Coronary artery (tissue), 2 donors: ENCODE results near the gene PLCH2.

Source experiments
- DNase-seq: peaks from one replicate; pipeline ENCODE4 v3.0.0-alpha.2; 2017; ENCODE audit warnings: low spot score
- H3K27ac ChIP-seq, 2 donors: fragments of 200-600 bp; sonication (generic); one replicate each; pipeline ENCODE4 v1.5.1; 2016 to 2019
- H3K4me3 ChIP-seq: fragments of 200-600 bp; sonication (generic); 2 replicates; pipeline ENCODE4 v1.5.1; 2016; ENCODE audit warnings: mild to moderate bottlenecking, moderate library complexity
- CTCF ChIP-seq: fragments of 200-600 bp; sonication (generic); IDR thresholded peaks from one replicate; pipeline ENCODE4 v1.5.1; 2019; ENCODE audit warnings: antibody characterized with exemption

The PLCH2 gene

GRCh38 chr1:2533365-2533764, 57.3 kb downstream of the PLCH2 start:
- no peak for TF ChIP-seq CTCF
- H3K27ac ChIP-seq: no peak overlapping the region
- DNase-seq: no peak
- H3K4me3 ChIP-seq: no peak overlapping the region

GRCh38 chr1:2534315-2534686, 58.2 kb downstream of the PLCH2 start:
- no peak for DNase-seq
- TF ChIP-seq CTCF: no peak
- Histone ChIP-seq H3K4me3 (no peak overlapping the region), H3K27ac (no peak overlapping the region)

GRCh38 chr1:2534687-2535441, 58.8 kb downstream of the PLCH2 start:
- Histone ChIP-seq H3K27ac (no peak overlapping the region), H3K4me3 (no peak overlapping the region)
- no peak for DNase-seq
- TF ChIP-seq CTCF: no peak

GRCh38 chr1:2535455-2535854, 59.4 kb downstream of the PLCH2 start:
- H3K4me3 ChIP-seq: no peak overlapping the region
- H3K27ac ChIP-seq: no peak overlapping the region
- no peak for TF ChIP-seq CTCF
- no peak for DNase-seq

- DNase-seq: no peak
- Histone ChIP-seq H3K27ac (no peak overlapping the region), H3K4me3 (no peak overlapping the region)
- TF ChIP-seq CTCF: no peak
Observed at GRCh38 chr1:2535981-2536380, 59.9 kb downstream of the PLCH2 start.

- Histone ChIP-seq H3K4me3 (no peak overlapping the region), H3K27ac (no peak overlapping the region)
- no peak for TF ChIP-seq CTCF
- no peak for DNase-seq
Observed at GRCh38 chr1:2537784-2538115, 61.7 kb downstream of the PLCH2 start.

GRCh38 chr1:2538376-2538775, 62.3 kb downstream of the PLCH2 start:
- TF ChIP-seq CTCF: no peak
- DNase-seq: no peak
- Histone ChIP-seq H3K4me3 (no peak overlapping the region), H3K27ac (no peak overlapping the region)
